ENCODE measurements around the gene HEG1.

The HEG1 gene

DNA sequence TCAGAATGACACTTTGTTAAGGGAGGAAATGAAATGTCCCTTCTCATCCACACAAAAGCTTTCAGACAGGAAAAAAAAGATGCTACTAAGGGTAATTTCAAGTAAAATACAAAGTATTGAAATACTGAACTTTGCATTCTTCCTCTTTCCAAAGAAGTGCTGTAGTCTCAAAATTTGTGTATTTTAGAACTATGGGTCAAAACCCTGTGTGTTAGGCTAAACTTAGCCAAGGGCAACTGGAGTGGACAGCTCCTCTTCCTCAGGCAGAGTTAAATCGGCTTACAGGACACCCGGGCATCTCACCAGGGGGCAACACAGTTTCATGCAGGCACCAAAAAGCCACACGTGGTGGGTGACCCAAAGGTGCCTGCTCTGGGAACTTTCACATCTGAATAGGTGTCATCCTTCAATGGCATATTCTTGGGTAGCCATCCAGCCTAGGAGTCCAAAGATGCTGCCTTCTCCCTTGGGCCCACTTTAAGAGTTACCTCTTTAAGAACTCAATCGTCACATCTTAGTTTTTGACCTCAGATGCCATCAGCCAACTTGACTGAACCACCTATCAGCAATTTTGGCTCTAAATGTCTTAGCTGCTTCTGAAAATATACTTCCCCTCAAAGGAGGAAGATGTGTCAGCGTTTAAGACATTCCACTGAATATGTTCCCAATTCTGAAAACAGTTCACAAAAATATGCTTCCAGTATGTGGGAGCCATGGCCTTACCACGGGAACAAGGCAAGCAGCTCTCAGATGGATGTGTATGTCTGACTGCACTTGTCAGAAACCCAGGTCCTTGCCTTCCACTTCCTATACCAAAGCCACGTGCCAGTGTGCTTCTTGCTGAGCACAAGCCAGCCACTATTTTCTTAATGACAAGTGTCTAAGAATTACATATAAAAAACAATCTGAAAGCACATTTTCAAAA is 89.0 kb downstream of the HEG1 start:
- Histone ChIP-seq H3K27ac (no peak overlapping the region), H3K4me3 (ENCODE audit: low read depth in 1 of 2, low read length in 1 of 2) (no peak overlapping the region), H3K9me3 (no peaks in the 10 kb centered on the region), H3K4me1 (ENCODE audit: control insufficient read depth in 1 of 2, insufficient read depth in 1 of 2, low read depth in 1 of 2, low read length in 1 of 2) (no peaks in the 10 kb centered on the region), H3K36me3 (no peaks in the 10 kb centered on the region), H3K27me3 (no peaks in the 10 kb centered on the region)
- no peak for TF ChIP-seq CTCF (IDR thresholded peaks at IDR 0.05)

- Histone ChIP-seq H3K4me1 (ENCODE audit: control insufficient read depth in 1 of 2, insufficient read depth in 1 of 2, low read depth in 1 of 2, low read length in 1 of 2) (no peaks in the 10 kb centered on the region), H3K27me3 (no peaks in the 10 kb centered on the region), H3K4me3 (ENCODE audit: low read depth in 1 of 2, low read length in 1 of 2) (no peak overlapping the region), H3K9me3 (no peaks in the 10 kb centered on the region), H3K27ac (no peak overlapping the region), H3K36me3 (no peaks in the 10 kb centered on the region)
- TF ChIP-seq CTCF (IDR thresholded peaks at IDR 0.05), result no peak
These were observed 90.4 kb downstream of the HEG1 start for GRCh38 chr3:124965413-124965812.

DNA sequence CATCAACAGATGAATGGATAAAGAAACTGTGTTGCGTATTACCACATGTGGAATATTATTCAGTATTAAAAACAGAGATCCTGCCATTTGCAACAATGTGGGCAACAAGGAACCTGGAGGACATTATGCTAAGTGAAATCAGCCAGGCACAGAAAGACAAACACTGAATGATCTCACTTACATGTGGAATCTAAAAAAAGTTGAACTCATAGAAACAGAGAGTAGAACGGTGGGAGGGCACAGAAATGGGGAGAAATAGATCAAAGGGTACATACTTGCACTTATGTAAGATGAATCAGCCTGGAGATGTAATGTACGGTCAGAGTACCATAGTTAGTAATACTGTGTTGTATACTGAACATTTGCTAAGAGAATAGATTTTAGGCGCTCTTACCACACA is 91.4 kb downstream of the HEG1 start:
- Histone ChIP-seq H3K9me3 (no peaks in the 10 kb centered on the region), H3K4me1 (ENCODE audit: control insufficient read depth in 1 of 2, insufficient read depth in 1 of 2, low read depth in 1 of 2, low read length in 1 of 2) (no peaks in the 10 kb centered on the region), H3K4me3 (ENCODE audit: low read depth in 1 of 2, low read length in 1 of 2) (no peak overlapping the region), H3K36me3 (no peaks in the 10 kb centered on the region), H3K27me3 (no peaks in the 10 kb centered on the region), H3K27ac (no peak overlapping the region)
- TF ChIP-seq CTCF (IDR thresholded peaks at IDR 0.05), result no peak

GRCh38 chr3:124963755-124964154 is 92.0 kb downstream of the HEG1 start:
- no peaks in the 10 kb centered on the region for H3K4me1 ChIP-seq (ENCODE audit: control insufficient read depth in 1 of 2, insufficient read depth in 1 of 2, low read depth in 1 of 2, low read length in 1 of 2)
- no peaks in the 10 kb centered on the region for H3K36me3 ChIP-seq
- H3K4me3 ChIP-seq (ENCODE audit: low read depth in 1 of 2, low read length in 1 of 2), result no peak overlapping the region
- TF ChIP-seq CTCF (IDR thresholded peaks at IDR 0.05), result no peak
- H3K27me3 ChIP-seq, result no peaks in the 10 kb centered on the region
- H3K27ac ChIP-seq, result no peak overlapping the region
- H3K9me3 ChIP-seq, result no peaks in the 10 kb centered on the region

DNA sequence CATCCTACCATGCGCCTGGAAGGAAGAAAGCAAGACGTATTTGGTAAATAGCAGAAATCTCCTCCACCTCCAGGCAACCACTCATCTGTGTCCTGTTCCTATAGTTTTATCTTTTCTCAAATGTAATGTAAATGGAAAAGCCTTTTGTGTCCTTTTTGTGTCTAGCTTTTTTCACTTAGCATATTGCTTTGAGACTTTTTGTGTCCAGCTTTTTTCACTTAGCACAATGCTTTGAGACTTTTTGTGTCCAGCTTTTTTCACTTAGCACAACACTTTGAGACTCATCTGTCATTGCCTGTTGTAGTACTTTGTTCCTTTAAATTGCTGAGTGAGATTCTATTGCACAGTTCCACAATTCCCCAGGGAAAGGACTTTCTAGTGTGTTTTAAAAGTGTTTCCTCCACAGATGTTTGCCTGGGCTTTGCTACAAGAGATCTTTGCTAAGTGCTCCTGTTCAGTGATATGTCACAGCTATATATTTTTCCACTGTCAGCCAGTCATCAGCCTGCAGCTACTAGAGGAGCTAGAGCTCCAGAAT is 93.3 kb downstream of the HEG1 start:
- Histone ChIP-seq H3K4me3 (ENCODE audit: low read depth in 1 of 2, low read length in 1 of 2) (no peak overlapping the region), H3K4me1 (ENCODE audit: control insufficient read depth in 1 of 2, insufficient read depth in 1 of 2, low read depth in 1 of 2, low read length in 1 of 2) (no peaks in the 10 kb centered on the region), H3K36me3 (no peaks in the 10 kb centered on the region), H3K27ac (no peak overlapping the region), H3K27me3 (no peaks in the 10 kb centered on the region), H3K9me3 (no peaks in the 10 kb centered on the region)
- no peak for TF ChIP-seq CTCF (IDR thresholded peaks at IDR 0.05)
